IMR-90 (cell line): ENCODE data around the gene CHN2. TPM values are rescaled to one million over a fixed set of nuclear protein-coding genes. Genes with fewer than 3 reads are reported as not detected.

Experiments used
- ATAC-seq: fragments of 200-7000 bp; cut with Tn5 transposase; 2 replicates; pipeline ENCODE4 v1.9.1; 2020; ENCODE audit warnings: low read depth, mild to moderate bottlenecking, moderate library complexity
- BruUV-seq: library from RNA; stranded (reverse); fragments of 400-500 nt; replicated peaks from 2 replicates; lab custom pipeline; 2021; lab: Mats Ljungman, UMichigan
- CTCF ChIA-PET: fragments of 300-600 bp; formaldehyde crosslinking; extraction: SDS; loops from one replicate; lab custom pipeline; 2021; ENCODE audit warnings: antibody characterized with exemption; lab: Yijun Ruan, JAX
- POLR2A ChIA-PET: fragments of 300-600 bp; sonication (Branson Sonifier 250); formaldehyde crosslinking; loops from one replicate; lab custom pipeline; 2022; ENCODE audit warnings: antibody characterized with exemption; ENCODE audit not compliant: unreplicated experiment; lab: Charles Lee
- DNase-seq: peaks from one replicate; pipeline ENCODE4 v3.0.0; 2013
- H2AFZ ChIP-seq: replicated peaks from 2 replicates; pipeline ENCODE3; 2013; ENCODE audit warnings: low read length, mild to moderate bottlenecking; ENCODE audit not compliant: poor library complexity
- H2AK5ac ChIP-seq: 2 replicates; pipeline ENCODE4 v1.6.1; 2013; ENCODE audit warnings: low read depth, low read length, inconsistent platforms
- H2AK9ac ChIP-seq: replicated peaks from 2 replicates; pipeline ENCODE3; 2013; ENCODE audit warnings: mild to moderate bottlenecking, low read depth, low read length, moderate library complexity; ENCODE audit not compliant: poor library complexity
- H2BK120ac ChIP-seq: 2 replicates; pipeline ENCODE4 v1.6.1; 2013; ENCODE audit warnings: low read depth, low read length, inconsistent platforms
- H2BK15ac ChIP-seq: 3 replicates; pipeline ENCODE4 v1.6.1; 2013; ENCODE audit warnings: low read depth, low read length, inconsistent platforms
- H2BK20ac ChIP-seq: 2 replicates; pipeline ENCODE4 v1.6.1; 2013; ENCODE audit warnings: low read depth, mild to moderate bottlenecking, inconsistent platforms, low read length, moderate library complexity
- H2BK5ac ChIP-seq: 2 replicates; pipeline ENCODE4 v1.6.1; 2013; ENCODE audit warnings: mild to moderate bottlenecking, low read depth, low read length, inconsistent platforms; ENCODE audit not compliant: poor library complexity, severe bottlenecking
- H3K14ac ChIP-seq: replicated peaks from 2 replicates; pipeline ENCODE4 v1.6.1; 2013; ENCODE audit warnings: low read depth, low read length, inconsistent platforms
- H3K18ac ChIP-seq: 2 replicates; pipeline ENCODE4 v1.6.1; 2013; ENCODE audit warnings: low read depth, low read length, control low read depth
- H3K23ac ChIP-seq: 2 replicates; pipeline ENCODE4 v1.6.1; 2013; ENCODE audit warnings: low read depth, low read length, inconsistent platforms
- H3K27ac ChIP-seq: 2 replicates; pipeline ENCODE4 v1.5.1; 2013; ENCODE audit warnings: mild to moderate bottlenecking, control low read depth, low read length; ENCODE audit not compliant: insufficient read depth
- H3K27me3 ChIP-seq: 2 replicates; pipeline ENCODE4 v1.6.1; 2013; ENCODE audit warnings: low read length; ENCODE audit not compliant: control insufficient read depth, insufficient read depth
- H3K36me3 ChIP-seq: 2 replicates; pipeline ENCODE4 v1.6.1; 2013; ENCODE audit warnings: low read length, mixed read lengths; ENCODE audit not compliant: control insufficient read depth, insufficient read depth
- H3K4ac ChIP-seq: 2 replicates; pipeline ENCODE4 v1.6.1; 2013; ENCODE audit warnings: low read depth, low read length, inconsistent platforms
- H3K4me1 ChIP-seq: 2 replicates; pipeline ENCODE4 v1.6.1; 2013; ENCODE audit warnings: low read length, mixed read lengths; ENCODE audit not compliant: control insufficient read depth, insufficient read depth
- H3K4me2 ChIP-seq: 2 replicates; pipeline ENCODE4 v1.6.1; 2013; ENCODE audit warnings: low read depth, mild to moderate bottlenecking, control low read depth, low read length, moderate library complexity
- H3K4me3 ChIP-seq: 2 replicates; pipeline ENCODE4 v1.5.1; 2013; ENCODE audit warnings: low read depth, mild to moderate bottlenecking, control low read depth, low read length, moderate library complexity; ENCODE audit not compliant: insufficient read depth
- H3K56ac ChIP-seq: 2 replicates; pipeline ENCODE4 v1.6.1; 2013; ENCODE audit warnings: low read length, inconsistent platforms; ENCODE audit not compliant: insufficient read depth; ENCODE audit errors: extremely low read depth
- H3K79me1 ChIP-seq, 2 experiments: 2 replicates each; pipeline ENCODE4 v1.6.1; 2013; ENCODE audit warnings: low read length in 2 of 2, inconsistent platforms in 1 of 2, low read depth in 1 of 2
- H3K9ac ChIP-seq: 2 replicates; pipeline ENCODE4 v1.6.1; 2013; ENCODE audit warnings: low read depth, low read length, control low read depth
- H3K9me1 ChIP-seq: 2 replicates; pipeline ENCODE4 v1.6.1; 2013; ENCODE audit warnings: low read length, inconsistent platforms; ENCODE audit not compliant: insufficient read depth
- H3K9me3 ChIP-seq: 2 replicates; pipeline ENCODE4 v1.6.1; 2013; ENCODE audit warnings: low read length; ENCODE audit not compliant: control insufficient read depth, insufficient read depth
- H4K20me1 ChIP-seq: 2 replicates; pipeline ENCODE4 v1.6.1; 2013; ENCODE audit warnings: low read length, inconsistent platforms; ENCODE audit not compliant: insufficient read depth
- H4K5ac ChIP-seq: 2 replicates; pipeline ENCODE4 v1.6.1; 2013; ENCODE audit warnings: mild to moderate bottlenecking, low read depth, low read length, control low read depth
- H4K8ac ChIP-seq, 2 experiments: 2 replicates each; pipeline ENCODE4 v1.6.1; 2013; ENCODE audit warnings: low read depth in 2 of 2, low read length in 2 of 2, control low read depth in 1 of 2, inconsistent platforms in 1 of 2
- H4K91ac ChIP-seq: 2 replicates; pipeline ENCODE4 v1.6.1; 2013; ENCODE audit warnings: low read depth, low read length, inconsistent platforms; ENCODE audit not compliant: insufficient read depth
- BHLHE40 ChIP-seq: fragments of 150-350 bp; IDR thresholded peaks from 2 replicates; pipeline ENCODE4 v1.6.1; 2016; ENCODE audit warnings: mild to moderate bottlenecking, low read depth, low read length
- CEBPB ChIP-seq: IDR thresholded peaks from 2 replicates; pipeline ENCODE4 v1.6.1; 2012; ENCODE audit warnings: low read depth, low read length, improper control_type of control experiment
- CHD1 ChIP-seq: IDR thresholded peaks from 2 replicates; pipeline ENCODE4 v1.6.1; 2012; ENCODE audit warnings: low read depth, low read length, improper control_type of control experiment
- CTCF ChIP-seq: conservative IDR thresholded peaks from 2 replicates; pipeline ENCODE4 v1.5.1; 2012; ENCODE audit warnings: mild to moderate bottlenecking, low read depth, low read length, improper control_type of control experiment
- ELK1 ChIP-seq: fragments of 150-350 bp; IDR thresholded peaks from 2 replicates; pipeline ENCODE4 v1.6.1; 2016; ENCODE audit warnings: low read depth, mild to moderate bottlenecking, low read length, moderate library complexity, borderline replicate concordance
- FOS ChIP-seq: fragments of 150-350 bp; IDR thresholded peaks from 2 replicates; pipeline ENCODE4 v1.6.1; 2016; ENCODE audit warnings: low read depth, low read length
- MAFK ChIP-seq: IDR thresholded peaks from 2 replicates; pipeline ENCODE4 v1.6.1; 2012; ENCODE audit warnings: low read depth, low read length, improper control_type of control experiment
- MAZ ChIP-seq: IDR thresholded peaks from 2 replicates; pipeline ENCODE4 v1.6.1; 2012; ENCODE audit warnings: low read depth, mild to moderate bottlenecking, low read length, improper control_type of control experiment, moderate library complexity, borderline replicate concordance
- MXI1 ChIP-seq: IDR thresholded peaks from 2 replicates; pipeline ENCODE4 v1.6.1; 2012; ENCODE audit warnings: low read depth, mild to moderate bottlenecking, low read length, moderate library complexity, borderline replicate concordance
- NFE2L2 ChIP-seq: fragments of 150-350 bp; IDR thresholded peaks from 2 replicates; pipeline ENCODE4 v1.6.1; 2016; ENCODE audit warnings: low read depth, mild to moderate bottlenecking, low read length
- POLR2A ChIP-seq: IDR thresholded peaks from 2 replicates; pipeline ENCODE4 v1.6.1; 2012; ENCODE audit warnings: mild to moderate bottlenecking, low read depth, low read length
- RAD21 ChIP-seq: IDR thresholded peaks from 2 replicates; pipeline ENCODE4 v1.6.1; 2012; ENCODE audit warnings: low read length, improper control_type of control experiment
- RCOR1 ChIP-seq: IDR thresholded peaks from 2 replicates; pipeline ENCODE4 v1.6.1; 2012; ENCODE audit warnings: mild to moderate bottlenecking, low read length, improper control_type of control experiment; ENCODE audit not compliant: insufficient replicate concordance
- RFX5 ChIP-seq: IDR thresholded peaks from 2 replicates; pipeline ENCODE4 v1.8.0; 2012; ENCODE audit warnings: low read depth, mild to moderate bottlenecking, low read length, moderate library complexity
- SMC3 ChIP-seq: fragments of 150-350 bp; IDR thresholded peaks from 2 replicates; pipeline ENCODE4 v1.6.1; 2016; ENCODE audit warnings: low read depth, mild to moderate bottlenecking, antibody characterized with exemption, low read length, moderate library complexity
- USF2 ChIP-seq: fragments of 150-350 bp; IDR thresholded peaks from 2 replicates; pipeline ENCODE4 v1.6.1; 2017; ENCODE audit warnings: mild to moderate bottlenecking, antibody characterized with exemption, low read length, low read depth
- WGBS, 2 experiments: methylation state at CpG; one replicate each; pipeline versions ENCODE4 v1.1.5 to v1.1.7; 2013; ENCODE audit warnings: missing lambda C conversion rate in 2 of 2; ENCODE audit not compliant: insufficient read length in 1 of 2; ENCODE audit errors: extremely low coverage in 2 of 2; 5-methylcytosine and 5-hydroxymethylcytosine counted together
- dilution Hi-C: fragments of 300-500 bp; cut with HindIII; formaldehyde crosslinking; loops from one replicate; pipeline ENCODE4 v1.14.3; 2018; ENCODE audit warnings: low sequenced_read_pairs; ENCODE audit not compliant: unreplicated experiment
- in situ Hi-C: fragments of 300-500 bp; cut with MboI; formaldehyde crosslinking; loops from 3 replicates; pipeline ENCODE4 v1.14.3; 2019; ENCODE audit warnings: low sequenced_read_pairs, inconsistent platforms, mixed read lengths
- intact Hi-C: fragments of 100-400 bp; cut with micrococcal nuclease; formaldehyde crosslinking; loops from 2 replicates; pipeline ENCODE4 v1.10.0; 2022
- polyA plus RNA-seq, 3 experiments: library from polyadenylated mRNA; depleted of rRNA; stranded (reverse); fragments of >200 nt; gene quantifications; 2 replicates each; pipeline ENCODE4 v1.2.3, GENCODE V29; 2012; ENCODE audit warnings: low replicate concordance in 1 of 3
- total RNA-seq: library from RNA; depleted of rRNA; stranded (reverse); fragments of >200 nt; gene quantifications from 2 replicates; pipeline ENCODE4 v1.2.3, GENCODE V29; 2012

CHN2 gene
- total and polyA plus RNA-seq, 2 of the 4 experiments (the other 2 are of a cell fraction): not detected

GRCh38 chr7:29269935-29270334, 75.4 kb downstream of the CHN2 start:
- Histone ChIP-seq H3K4me2 (no peak overlapping the region), H3K23ac (no peak overlapping the region), H3K56ac (no peak overlapping the region), H3K4me3 (no peak overlapping the region), H2BK15ac (no peak overlapping the region), H2BK20ac (no peak overlapping the region), H4K91ac (no peak overlapping the region), H2BK5ac (no peak overlapping the region), H3K14ac (no peak overlapping the region), H3K4ac (no peak overlapping the region), H3K36me3 (no peaks in the 10 kb centered on the region), H4K8ac (no peak overlapping the region), H3K27ac (no peak overlapping the region), H4K20me1 (no peaks in the 10 kb centered on the region), H3K9me1 (no peaks in the 10 kb centered on the region), H3K18ac (no peak overlapping the region), H2BK120ac (no peak overlapping the region), H3K9me3 (peaks cover 3% of the 10 kb centered on the region), H3K27me3 (no peaks in the 10 kb centered on the region), H2AK9ac (no peak overlapping the region), H4K5ac (no peak overlapping the region), H2AFZ (no peak overlapping the region), H3K79me1 (no peaks in the 10 kb centered on the region), H2AK5ac (no peak overlapping the region), H3K9ac (no peak overlapping the region), H3K4me1 (no peaks in the 10 kb centered on the region)
- in situ Hi-C loops: no loop called here
- intact Hi-C loops: no loop called here
- WGBS, 2 experiments: 40% methylated on average over 1 of the region's 1 CpG; no CpG with 5 or more reads in 1 of the 2 experiments
- no peak for ATAC-seq
- no peak for TF ChIP-seq CHD1
- TF ChIP-seq SMC3: no peak
- no peak for TF ChIP-seq RFX5
- TF ChIP-seq CTCF: no peak
- no peak for TF ChIP-seq POLR2A
- TF ChIP-seq NFE2L2: no peak
- no peak for TF ChIP-seq CEBPB
- no peak for TF ChIP-seq MAZ
- no peak for TF ChIP-seq ELK1
- TF ChIP-seq FOS: no peak
- TF ChIP-seq RCOR1: no peak
- no peak for TF ChIP-seq MAFK
- TF ChIP-seq RAD21: no peak
- no peak for TF ChIP-seq USF2
- TF ChIP-seq BHLHE40: no peak
- TF ChIP-seq MXI1: no peak
- DNase-seq: no peak
- no TSS peak for BruUV-seq
- CTCF ChIA-PET: no interaction called here
- POLR2A ChIA-PET: no interaction called here
- dilution Hi-C loops: no loop called here
